ENCODE results near the gene SIVA1. TPM values are rescaled to one million over a fixed set of nuclear protein-coding genes. Genes with fewer than 3 reads are reported as not detected.

SIVA1 gene
- total RNA-seq, 1 donor from 2014 or later, result 96.0 TPM

- Mint-ChIP-seq H3K9me3 (no peaks in the 10 kb centered on the region), H3K4me3 (ENCODE audit: low read depth) (no peak overlapping the region), H3K27me3 (ENCODE audit: low read depth) (no peaks in the 10 kb centered on the region), H3K27ac (no peak overlapping the region), H3K36me3 (ENCODE audit: low read depth) (no peaks in the 10 kb centered on the region), H3K4me1 (ENCODE audit: low read depth) (no peaks in the 10 kb centered on the region)
- DNase-seq (ENCODE audit: low spot score), result no peak
- intact Hi-C loops (cut with micrococcal nuclease), result no loop called here
Measured at GRCh38 chr14:104734051-104734587, 18.8 kb upstream of the SIVA1 start.

- no peak overlapping the region for H3K4me3 Mint-ChIP-seq (ENCODE audit: low read depth)
- no peaks in the 10 kb centered on the region for H3K27me3 Mint-ChIP-seq (ENCODE audit: low read depth)
- intact Hi-C loops (cut with micrococcal nuclease), result no loop called here
- no peak for DNase-seq (ENCODE audit: low spot score)
- no peaks in the 10 kb centered on the region for H3K36me3 Mint-ChIP-seq (ENCODE audit: low read depth)
- no peaks in the 10 kb centered on the region for H3K4me1 Mint-ChIP-seq (ENCODE audit: low read depth)
- no peak overlapping the region for H3K27ac Mint-ChIP-seq
- H3K9me3 Mint-ChIP-seq, result no peaks in the 10 kb centered on the region
Measured at GRCh38 chr14:104734601-104734990, 18.4 kb upstream of the SIVA1 start.

DNA sequence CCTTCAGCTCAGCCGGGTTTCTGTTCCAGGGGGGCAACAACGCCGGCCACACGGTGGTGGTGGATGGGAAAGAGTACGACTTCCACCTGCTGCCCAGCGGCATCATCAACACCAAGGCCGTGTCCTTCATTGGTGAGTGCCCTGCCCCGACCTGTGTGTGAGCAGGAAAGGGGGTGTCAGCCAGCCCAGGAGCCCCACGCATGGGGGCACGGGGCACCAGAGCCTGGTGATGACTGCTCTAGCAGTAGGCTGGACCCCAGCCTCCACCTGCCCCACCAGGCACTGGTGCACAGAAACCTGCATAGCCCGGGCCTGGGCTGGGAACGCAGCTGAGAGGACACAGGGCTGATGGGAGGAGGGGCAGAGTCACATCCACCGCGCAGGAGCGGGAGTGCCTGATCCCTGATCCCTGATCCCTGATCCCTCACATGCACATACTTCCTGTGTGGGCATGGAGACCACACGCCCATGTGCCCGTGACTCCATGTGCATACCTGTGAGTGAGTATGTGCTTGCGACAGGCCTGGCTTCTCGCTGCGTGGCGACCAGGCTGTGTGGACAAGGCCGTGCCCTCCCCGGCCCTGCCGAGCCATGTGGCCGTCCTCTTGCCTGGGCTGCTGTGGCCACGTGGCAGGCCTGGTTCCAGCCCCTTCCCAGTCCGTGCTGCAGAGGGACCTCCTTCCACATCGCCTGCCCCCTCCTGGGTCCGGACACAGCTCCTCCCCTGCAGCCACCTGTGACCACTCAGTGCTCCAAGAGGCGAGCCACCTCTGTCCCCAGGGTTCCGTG, 17.8 kb upstream of the SIVA1 start:
- Mint-ChIP-seq H3K4me1 (ENCODE audit: low read depth) (no peaks in the 10 kb centered on the region), H3K27me3 (ENCODE audit: low read depth) (no peaks in the 10 kb centered on the region), H3K27ac (no peak overlapping the region), H3K9me3 (no peaks in the 10 kb centered on the region), H3K36me3 (ENCODE audit: low read depth) (no peaks in the 10 kb centered on the region), H3K4me3 (ENCODE audit: low read depth) (no peak overlapping the region)
- intact Hi-C loops (cut with micrococcal nuclease), result no loop called here
- no peak for DNase-seq (ENCODE audit: low spot score)

GRCh38 chr14:104735830-104736642, 16.9 kb upstream of the SIVA1 start:
- intact Hi-C loops (cut with micrococcal nuclease), result no loop called here

GRCh38 chr14:104738375-104739019, 14.4 kb upstream of the SIVA1 start:
- no peaks in the 10 kb centered on the region for H3K27me3 Mint-ChIP-seq (ENCODE audit: low read depth)
- H3K4me1 Mint-ChIP-seq (ENCODE audit: low read depth), result no peaks in the 10 kb centered on the region
- H3K4me3 Mint-ChIP-seq (ENCODE audit: low read depth), result no peak overlapping the region
- no peak overlapping the region for H3K27ac Mint-ChIP-seq
- H3K9me3 Mint-ChIP-seq, result no peaks in the 10 kb centered on the region
- intact Hi-C loops (cut with micrococcal nuclease), result no loop called here
- no peak for DNase-seq (ENCODE audit: low spot score)
- no peaks in the 10 kb centered on the region for H3K36me3 Mint-ChIP-seq (ENCODE audit: low read depth)

More at GRCh38 chr14:104735830-104736642, 16.9 kb upstream of the SIVA1 start:
- Mint-ChIP-seq H3K4me3 (ENCODE audit: low read depth) (no peak overlapping the region), H3K36me3 (ENCODE audit: low read depth) (no peaks in the 10 kb centered on the region), H3K4me1 (ENCODE audit: low read depth) (no peaks in the 10 kb centered on the region), H3K27me3 (ENCODE audit: low read depth) (no peaks in the 10 kb centered on the region), H3K9me3 (no peaks in the 10 kb centered on the region), H3K27ac (no peak overlapping the region)
- DNase-seq (ENCODE audit: low spot score), result no peak

DNA sequence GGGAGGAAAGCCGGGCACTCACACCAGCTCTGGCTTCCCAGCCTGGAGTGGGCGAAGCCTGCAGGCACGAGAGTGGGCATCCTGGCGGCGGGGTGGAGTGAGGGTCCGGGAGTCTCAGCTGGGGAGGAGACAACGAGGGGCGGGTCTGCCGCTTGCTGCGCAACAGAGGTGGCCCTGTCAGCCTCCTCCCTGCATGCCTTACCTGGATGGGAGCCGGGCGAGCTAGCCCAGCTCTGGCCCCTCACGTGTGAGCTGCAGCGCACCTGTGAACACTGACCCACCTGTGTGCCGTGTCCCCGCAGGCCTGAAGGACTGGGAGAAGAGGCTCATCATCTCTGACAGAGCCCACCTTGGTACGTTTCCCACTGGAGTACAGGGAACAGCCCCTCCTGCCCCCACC, 13.9 kb upstream of the SIVA1 start:
- H3K27ac Mint-ChIP-seq, result no peak overlapping the region
- no peaks in the 10 kb centered on the region for H3K27me3 Mint-ChIP-seq (ENCODE audit: low read depth)
- no peak for DNase-seq (ENCODE audit: low spot score)
- no peaks in the 10 kb centered on the region for H3K36me3 Mint-ChIP-seq (ENCODE audit: low read depth)
- no peaks in the 10 kb centered on the region for H3K9me3 Mint-ChIP-seq
- H3K4me1 Mint-ChIP-seq (ENCODE audit: low read depth), result no peaks in the 10 kb centered on the region
- no peak overlapping the region for H3K4me3 Mint-ChIP-seq (ENCODE audit: low read depth)
- intact Hi-C loops (cut with micrococcal nuclease), result no loop called here

- Mint-ChIP-seq H3K27ac (no peak overlapping the region), H3K27me3 (ENCODE audit: low read depth) (no peaks in the 10 kb centered on the region), H3K36me3 (ENCODE audit: low read depth) (no peaks in the 10 kb centered on the region), H3K4me1 (ENCODE audit: low read depth) (no peaks in the 10 kb centered on the region), H3K9me3 (no peaks in the 10 kb centered on the region), H3K4me3 (ENCODE audit: low read depth) (no peak overlapping the region)
- no peak for DNase-seq (ENCODE audit: low spot score)
- intact Hi-C loops (cut with micrococcal nuclease), result no loop called here
Measured at GRCh38 chr14:104739546-104740516, 13.1 kb upstream of the SIVA1 start.

DNA sequence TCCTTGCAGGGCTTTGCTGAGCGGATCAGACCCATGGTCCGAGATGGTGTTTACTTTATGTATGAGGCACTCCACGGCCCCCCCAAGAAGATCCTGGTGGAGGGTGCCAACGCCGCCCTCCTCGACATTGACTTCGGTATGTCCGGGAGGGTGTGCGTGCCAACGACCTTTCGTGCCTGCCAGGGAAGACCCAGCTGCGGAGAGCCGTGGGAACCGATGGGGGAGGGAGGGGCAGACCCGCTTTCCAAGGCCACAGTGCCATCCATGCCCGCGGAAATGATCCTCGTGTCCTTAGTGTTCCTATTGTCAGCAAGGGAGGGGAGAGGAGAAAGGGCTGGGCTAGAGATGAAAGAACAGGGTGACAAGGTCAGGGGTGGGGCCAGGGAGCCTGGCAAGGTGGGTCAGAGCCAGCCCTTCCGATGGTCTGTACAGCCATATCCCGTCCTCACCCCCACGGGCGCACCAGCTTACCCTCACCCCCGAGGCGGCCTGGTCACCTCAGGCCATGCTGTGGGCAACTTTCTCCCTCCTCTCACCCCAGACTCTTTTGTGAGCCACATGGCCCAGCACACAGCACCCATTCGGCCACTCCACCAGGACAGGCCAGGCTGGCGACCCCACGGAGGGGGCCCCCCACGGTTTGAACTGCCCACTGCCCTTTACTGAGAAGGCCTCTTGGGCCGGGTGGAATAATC, 11.7 kb upstream of the SIVA1 start:
- Mint-ChIP-seq H3K27me3 (ENCODE audit: low read depth) (no peaks in the 10 kb centered on the region), H3K9me3 (no peaks in the 10 kb centered on the region), H3K27ac (no peak overlapping the region), H3K4me3 (ENCODE audit: low read depth) (no peak overlapping the region), H3K4me1 (ENCODE audit: low read depth) (peaks cover 5% of the 10 kb centered on the region), H3K36me3 (ENCODE audit: low read depth) (no peaks in the 10 kb centered on the region)
- intact Hi-C loops (cut with micrococcal nuclease), result no loop called here
- no peak for DNase-seq (ENCODE audit: low spot score)

DNA sequence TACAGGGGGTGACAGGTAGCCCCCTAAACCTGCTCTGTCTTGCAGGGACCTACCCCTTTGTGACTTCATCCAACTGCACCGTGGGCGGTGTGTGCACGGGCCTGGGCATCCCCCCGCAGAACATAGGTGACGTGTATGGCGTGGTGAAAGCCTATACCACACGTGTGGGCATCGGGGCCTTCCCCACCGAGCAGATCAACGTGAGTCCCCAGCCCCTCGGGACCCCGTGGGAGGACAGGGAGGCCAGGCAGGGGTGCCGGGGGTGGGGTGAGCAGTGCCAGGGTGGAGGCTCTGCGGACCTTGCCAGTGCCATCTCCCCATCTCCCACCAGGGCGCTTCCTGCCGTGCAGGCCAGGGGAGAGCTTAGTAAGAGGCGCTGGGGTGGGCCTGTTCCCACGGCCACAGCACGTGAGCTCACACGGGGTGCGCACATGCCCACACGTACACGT, 11.1 kb upstream of the SIVA1 start:
- Mint-ChIP-seq H3K27me3 (ENCODE audit: low read depth) (no peaks in the 10 kb centered on the region), H3K4me1 (ENCODE audit: low read depth) (peaks cover 5% of the 10 kb centered on the region), H3K4me3 (ENCODE audit: low read depth) (no peak overlapping the region), H3K9me3 (no peaks in the 10 kb centered on the region), H3K27ac (no peak overlapping the region), H3K36me3 (ENCODE audit: low read depth) (no peaks in the 10 kb centered on the region)
- DNase-seq (ENCODE audit: low spot score), result no peak
- intact Hi-C loops (cut with micrococcal nuclease), result no loop called here

GRCh38 chr14:104742586-104743455, 10.1 kb upstream of the SIVA1 start:
- Mint-ChIP-seq H3K4me1 (ENCODE audit: low read depth) (peaks cover 5% of the 10 kb centered on the region), H3K27ac (no peak overlapping the region), H3K36me3 (ENCODE audit: low read depth) (no peaks in the 10 kb centered on the region), H3K4me3 (ENCODE audit: low read depth) (no peak overlapping the region), H3K9me3 (no peaks in the 10 kb centered on the region), H3K27me3 (ENCODE audit: low read depth) (no peaks in the 10 kb centered on the region)
- no peak for DNase-seq (ENCODE audit: low spot score)
- intact Hi-C loops (cut with micrococcal nuclease), result no loop called here

All from activated T-helper 2 cell treated with anti-CD3 and anti-CD28 coated beads, Interferon-gamma antibody, Interleukin-2, Interleukin-4, amounts not matched to agents 10 μg/mL and 5 μg/mL and 100 μg/mL, durations not matched to agents 14 hours and 24 hours and 36 hours (primary cell).